ENCODE results near the gene ADORA2A.

ADORA2A gene

DNA sequence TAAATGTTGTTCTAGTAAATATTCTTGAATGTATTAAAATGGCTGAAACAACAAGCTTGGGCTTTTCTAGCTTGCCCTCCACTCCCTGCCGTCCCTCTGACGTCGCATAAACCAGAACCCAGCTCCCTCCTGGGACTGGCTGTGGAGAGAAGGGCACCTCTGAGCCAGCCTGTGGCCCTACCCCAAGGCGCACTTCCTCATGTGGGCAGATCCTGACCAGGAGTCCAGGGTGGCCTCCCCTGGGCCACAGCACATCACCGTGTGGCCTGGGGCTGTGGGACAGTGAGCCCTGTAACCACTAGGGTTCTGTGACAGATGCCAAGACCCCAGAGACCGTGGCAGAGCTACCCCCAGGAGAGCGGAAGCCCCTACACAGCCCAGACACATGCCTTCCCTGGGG is 10.2 kb upstream of the ADORA2A start:
- DNase-seq: no peak
- no peaks in the 10 kb centered on the region for H3K4me1 ChIP-seq (ENCODE audit: control insufficient read depth, insufficient read depth, low read length, poor library complexity, severe bottlenecking)

DNA sequence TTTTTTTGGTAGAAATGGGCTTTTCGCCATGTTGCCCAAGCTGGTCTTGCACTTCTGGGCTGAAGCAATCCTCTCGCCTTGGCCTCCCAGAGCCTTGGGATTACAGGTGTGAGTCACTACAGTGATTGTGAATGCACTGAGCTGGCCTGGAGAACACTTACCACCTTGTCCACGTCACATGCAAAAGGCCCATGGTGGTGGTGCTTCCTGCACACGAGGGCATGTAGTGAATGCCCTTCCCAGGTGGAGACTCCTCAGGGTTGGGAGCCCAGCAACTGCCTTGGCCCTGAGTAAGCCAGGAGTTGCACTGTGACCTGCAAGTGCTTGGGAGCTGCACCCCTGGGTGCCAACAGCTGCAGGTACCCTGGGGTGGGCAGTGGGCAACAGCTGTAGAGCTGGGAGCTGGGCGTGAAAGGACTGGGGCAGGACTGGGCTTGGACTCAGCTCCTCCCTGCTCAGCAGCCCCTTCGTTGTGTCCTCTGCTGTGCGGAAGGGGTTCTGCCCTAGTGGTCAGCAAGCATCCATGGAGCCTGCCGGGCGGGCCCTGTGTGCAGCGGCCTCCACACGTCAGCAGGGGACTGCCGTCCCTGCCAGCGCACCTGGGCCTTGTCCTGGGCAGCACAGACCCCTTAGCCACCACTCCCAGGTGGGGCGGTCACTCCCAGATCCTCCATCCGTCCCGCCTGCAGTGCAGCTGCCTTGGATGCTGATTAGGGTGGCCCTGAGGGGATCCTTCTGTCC is 9.3 kb upstream of the ADORA2A start:
- no peaks in the 10 kb centered on the region for H3K4me1 ChIP-seq (ENCODE audit: control insufficient read depth, insufficient read depth, low read length, poor library complexity, severe bottlenecking)
- H3K36me3 ChIP-seq (ENCODE audit: control insufficient read depth, insufficient read depth, low read length): peaks cover 24% of the 10 kb centered on the region

More for the DNA sequence above, 10.2 kb upstream of the ADORA2A start:
- H3K27me3 ChIP-seq (replicated peaks; ENCODE audit: control insufficient read depth, insufficient read depth, low read length, poor library complexity, severe bottlenecking): no peaks in the 10 kb centered on the region
- no peak overlapping the region for H3K27ac ChIP-seq (ENCODE audit: insufficient read depth, low read length, poor library complexity, severe bottlenecking)
- H3K9me3 ChIP-seq (ENCODE audit: control insufficient read depth, low read length): no peaks in the 10 kb centered on the region
- H3K36me3 ChIP-seq (ENCODE audit: control insufficient read depth, insufficient read depth, low read length): peaks cover 26% of the 10 kb centered on the region
- H3K4me3 ChIP-seq (ENCODE audit: insufficient read depth, low read depth, low read length, poor library complexity, severe bottlenecking): no peak overlapping the region

DNA sequence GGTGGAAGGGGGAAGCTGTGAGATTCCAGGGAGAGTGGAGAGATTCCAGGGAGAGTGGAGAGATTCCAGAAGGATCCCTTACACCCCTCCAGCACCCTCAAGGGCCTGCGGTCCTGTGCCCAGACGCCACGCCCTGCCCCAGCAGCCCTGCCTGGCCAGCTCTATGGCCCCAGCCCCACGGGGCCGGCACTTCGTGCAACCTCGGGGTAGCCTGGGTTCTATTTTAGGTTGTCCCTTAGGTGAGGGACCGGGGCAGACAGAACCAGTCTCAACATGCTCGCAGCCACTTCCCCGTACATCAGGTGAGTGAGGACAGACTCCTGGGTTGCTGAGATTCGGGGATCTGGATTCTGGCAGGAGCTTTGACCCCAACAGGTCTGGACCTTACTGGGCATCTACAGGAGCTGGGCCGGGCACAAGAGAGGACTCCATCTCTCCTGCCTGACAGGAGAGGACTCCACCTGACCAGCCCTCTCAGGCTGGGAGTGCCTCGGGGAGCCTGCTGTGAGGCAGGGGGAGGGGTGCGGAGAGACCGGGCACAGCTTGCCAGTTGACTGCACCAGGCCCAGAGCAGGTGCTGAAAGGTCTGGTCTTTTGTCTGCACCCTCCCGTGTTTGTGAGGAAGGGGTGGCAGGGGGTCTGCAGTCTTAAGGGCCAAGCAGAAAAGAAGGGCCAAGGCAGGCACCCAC is 8.5 kb upstream of the ADORA2A start:
- no peaks in the 10 kb centered on the region for H3K9me3 ChIP-seq (ENCODE audit: control insufficient read depth, low read length)
- peaks cover 4% of the 10 kb centered on the region for H3K4me1 ChIP-seq (ENCODE audit: control insufficient read depth, insufficient read depth, low read length, poor library complexity, severe bottlenecking)
- no peak for DNase-seq
- no peak overlapping the region for H3K27ac ChIP-seq (ENCODE audit: insufficient read depth, low read length, poor library complexity, severe bottlenecking)
- H3K4me3 ChIP-seq (ENCODE audit: insufficient read depth, low read depth, low read length, poor library complexity, severe bottlenecking): no peak overlapping the region
- H3K36me3 ChIP-seq (ENCODE audit: control insufficient read depth, insufficient read depth, low read length): peaks cover 15% of the 10 kb centered on the region
- no peaks in the 10 kb centered on the region for H3K27me3 ChIP-seq (replicated peaks; ENCODE audit: control insufficient read depth, insufficient read depth, low read length, poor library complexity, severe bottlenecking)

More for the DNA sequence above, 9.3 kb upstream of the ADORA2A start:
- no peak for DNase-seq
- Histone ChIP-seq H3K9me3 (ENCODE audit: control insufficient read depth, low read length) (no peaks in the 10 kb centered on the region), H3K4me3 (ENCODE audit: insufficient read depth, low read depth, low read length, poor library complexity, severe bottlenecking) (no peak overlapping the region), H3K27ac (ENCODE audit: insufficient read depth, low read length, poor library complexity, severe bottlenecking) (no peak overlapping the region), H3K27me3 (replicated peaks; ENCODE audit: control insufficient read depth, insufficient read depth, low read length, poor library complexity, severe bottlenecking) (no peaks in the 10 kb centered on the region)

DNA sequence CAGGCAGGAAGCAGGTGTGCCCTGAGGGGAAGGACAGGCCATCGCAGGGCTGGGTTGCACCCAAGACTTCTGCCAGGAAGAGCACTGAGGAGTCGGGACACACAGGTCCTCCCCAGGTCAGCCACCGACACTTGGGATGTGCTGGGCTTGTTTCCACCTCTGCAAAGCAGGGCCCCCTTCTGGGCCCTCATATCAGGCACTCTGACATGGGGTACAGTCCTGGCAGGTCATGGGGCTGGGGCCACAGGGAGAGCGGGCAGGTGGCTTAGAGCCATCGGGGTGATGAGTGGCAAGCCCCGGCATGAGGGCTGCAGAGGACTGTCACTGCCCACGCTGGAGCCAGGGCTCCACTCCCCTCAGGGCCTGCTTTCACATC is 7.9 kb upstream of the ADORA2A start:
- Histone ChIP-seq H3K27me3 (replicated peaks; ENCODE audit: control insufficient read depth, insufficient read depth, low read length, poor library complexity, severe bottlenecking) (no peaks in the 10 kb centered on the region), H3K27ac (ENCODE audit: insufficient read depth, low read length, poor library complexity, severe bottlenecking) (no peak overlapping the region), H3K4me1 (ENCODE audit: control insufficient read depth, insufficient read depth, low read length, poor library complexity, severe bottlenecking) (peaks cover 7% of the 10 kb centered on the region), H3K9me3 (ENCODE audit: control insufficient read depth, low read length) (no peaks in the 10 kb centered on the region), H3K36me3 (ENCODE audit: control insufficient read depth, insufficient read depth, low read length) (peaks cover 10% of the 10 kb centered on the region), H3K4me3 (ENCODE audit: insufficient read depth, low read depth, low read length, poor library complexity, severe bottlenecking) (no peak overlapping the region)
- DNase-seq: no peak

DNA sequence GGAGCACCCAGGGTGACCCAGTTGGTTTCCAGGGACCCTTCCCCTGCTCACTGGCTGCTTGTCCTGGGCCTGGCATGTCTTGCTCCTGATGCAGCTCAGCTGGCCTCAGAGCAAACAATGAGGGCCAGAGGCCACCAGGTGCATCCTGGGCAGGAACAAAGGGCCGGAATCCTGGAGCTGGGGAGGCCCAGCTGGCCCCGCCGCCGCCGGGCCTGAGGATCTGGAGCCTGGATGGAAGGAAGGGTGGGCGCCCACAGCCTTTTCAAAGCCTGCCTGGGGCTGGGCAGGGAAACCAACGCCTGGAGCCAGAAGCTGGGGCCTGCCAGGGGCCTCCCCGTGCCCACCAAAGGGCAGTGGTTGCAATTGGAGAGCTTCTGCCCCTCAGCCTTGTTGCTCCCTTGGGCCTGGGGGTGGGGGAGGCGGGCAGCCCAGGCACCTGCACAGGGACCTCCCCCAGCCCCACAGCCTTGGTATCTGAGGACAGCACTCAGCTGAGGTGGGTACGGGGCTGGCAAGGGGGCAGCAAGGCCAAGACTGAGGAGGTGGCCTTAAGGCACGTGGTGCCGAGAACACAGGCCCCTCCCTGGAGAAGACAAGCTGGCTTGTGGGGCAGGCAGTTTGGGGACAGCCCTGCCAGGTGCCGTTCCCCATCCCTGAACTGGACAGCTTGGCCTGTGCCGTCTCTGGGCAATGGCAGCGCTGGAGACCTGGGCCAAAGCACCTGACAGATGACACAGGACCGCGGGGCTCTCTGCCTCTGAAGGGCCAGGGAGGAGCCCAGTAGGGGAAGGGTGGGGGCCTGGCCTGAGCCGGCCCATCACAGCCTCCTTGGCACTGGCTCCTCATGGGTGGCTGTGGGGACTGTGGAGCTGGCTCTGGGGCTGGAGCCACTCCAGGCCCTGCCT is 7.1 kb upstream of the ADORA2A start:
- no peak overlapping the region for H3K4me3 ChIP-seq (ENCODE audit: insufficient read depth, low read depth, low read length, poor library complexity, severe bottlenecking)
- H3K27me3 ChIP-seq (replicated peaks; ENCODE audit: control insufficient read depth, insufficient read depth, low read length, poor library complexity, severe bottlenecking): no peaks in the 10 kb centered on the region
- H3K27ac ChIP-seq (ENCODE audit: insufficient read depth, low read length, poor library complexity, severe bottlenecking): no peak overlapping the region

DNA sequence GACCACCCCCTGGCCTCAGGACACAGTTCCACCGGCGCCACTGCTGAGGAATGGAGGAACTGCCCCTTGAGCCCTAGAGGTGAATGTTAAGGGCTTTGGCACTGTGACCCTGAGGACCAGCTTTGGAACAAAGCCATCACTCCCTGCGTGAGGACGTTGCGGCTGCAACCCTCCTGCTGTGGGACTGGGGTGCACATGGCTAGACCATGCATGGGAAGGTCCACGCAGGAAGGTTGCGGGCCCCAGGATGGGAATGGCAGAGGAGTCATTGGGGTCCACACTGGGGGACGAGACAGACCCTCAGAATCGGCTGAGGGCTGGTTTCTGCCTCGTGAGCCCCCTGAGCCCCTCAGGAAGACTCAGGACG is 6.4 kb upstream of the ADORA2A start:
- no peak overlapping the region for H3K27ac ChIP-seq (ENCODE audit: insufficient read depth, low read length, poor library complexity, severe bottlenecking)
- H3K27me3 ChIP-seq (replicated peaks; ENCODE audit: control insufficient read depth, insufficient read depth, low read length, poor library complexity, severe bottlenecking): no peaks in the 10 kb centered on the region
- DNase-seq: no peak

More for the DNA sequence above, 7.1 kb upstream of the ADORA2A start:
- Histone ChIP-seq H3K4me1 (ENCODE audit: control insufficient read depth, insufficient read depth, low read length, poor library complexity, severe bottlenecking) (peaks cover 8% of the 10 kb centered on the region), H3K9me3 (ENCODE audit: control insufficient read depth, low read length) (no peaks in the 10 kb centered on the region), H3K36me3 (ENCODE audit: control insufficient read depth, insufficient read depth, low read length) (peaks cover 1% of the 10 kb centered on the region)
- no peak for DNase-seq

DNA sequence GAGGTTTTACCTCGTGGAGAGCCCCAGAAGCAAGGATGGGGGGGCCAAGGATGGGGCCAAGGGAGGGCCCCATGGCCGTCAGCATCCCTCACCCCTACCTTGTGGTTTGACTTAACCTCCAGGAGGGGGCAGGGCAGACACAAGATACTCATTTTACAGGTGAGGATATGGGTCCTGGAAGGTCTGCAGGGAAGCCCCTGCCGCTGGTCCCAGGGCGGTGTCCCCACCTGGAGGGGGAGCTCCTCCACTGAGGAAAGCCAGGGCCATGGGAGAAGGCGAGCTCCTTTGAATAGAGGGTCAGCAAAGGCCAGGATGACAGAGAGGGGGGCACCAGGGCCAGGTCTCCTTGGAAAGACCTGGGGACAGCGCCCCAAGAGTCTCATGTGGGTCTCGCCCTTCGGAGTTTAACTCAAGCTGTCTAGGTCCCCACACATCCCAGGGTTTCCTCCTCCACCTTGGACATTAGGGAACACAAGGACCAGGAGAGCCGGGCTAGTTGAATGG is 5.9 kb upstream of the ADORA2A start:
- no peaks in the 10 kb centered on the region for H3K27me3 ChIP-seq (replicated peaks; ENCODE audit: control insufficient read depth, insufficient read depth, low read length, poor library complexity, severe bottlenecking)
- H3K27ac ChIP-seq (ENCODE audit: insufficient read depth, low read length, poor library complexity, severe bottlenecking): no peak overlapping the region
- no peak for DNase-seq
- H3K36me3 ChIP-seq (ENCODE audit: control insufficient read depth, insufficient read depth, low read length): no peaks in the 10 kb centered on the region
- H3K4me3 ChIP-seq (ENCODE audit: insufficient read depth, low read depth, low read length, poor library complexity, severe bottlenecking): no peak overlapping the region
- peaks cover 14% of the 10 kb centered on the region for H3K4me1 ChIP-seq (ENCODE audit: control insufficient read depth, insufficient read depth, low read length, poor library complexity, severe bottlenecking)
- no peaks in the 10 kb centered on the region for H3K9me3 ChIP-seq (ENCODE audit: control insufficient read depth, low read length)

More for the DNA sequence above, 6.4 kb upstream of the ADORA2A start:
- Histone ChIP-seq H3K9me3 (ENCODE audit: control insufficient read depth, low read length) (no peaks in the 10 kb centered on the region), H3K36me3 (ENCODE audit: control insufficient read depth, insufficient read depth, low read length) (no peaks in the 10 kb centered on the region), H3K4me1 (ENCODE audit: control insufficient read depth, insufficient read depth, low read length, poor library complexity, severe bottlenecking) (peaks cover 8% of the 10 kb centered on the region), H3K4me3 (ENCODE audit: insufficient read depth, low read depth, low read length, poor library complexity, severe bottlenecking) (no peak overlapping the region)

DNA sequence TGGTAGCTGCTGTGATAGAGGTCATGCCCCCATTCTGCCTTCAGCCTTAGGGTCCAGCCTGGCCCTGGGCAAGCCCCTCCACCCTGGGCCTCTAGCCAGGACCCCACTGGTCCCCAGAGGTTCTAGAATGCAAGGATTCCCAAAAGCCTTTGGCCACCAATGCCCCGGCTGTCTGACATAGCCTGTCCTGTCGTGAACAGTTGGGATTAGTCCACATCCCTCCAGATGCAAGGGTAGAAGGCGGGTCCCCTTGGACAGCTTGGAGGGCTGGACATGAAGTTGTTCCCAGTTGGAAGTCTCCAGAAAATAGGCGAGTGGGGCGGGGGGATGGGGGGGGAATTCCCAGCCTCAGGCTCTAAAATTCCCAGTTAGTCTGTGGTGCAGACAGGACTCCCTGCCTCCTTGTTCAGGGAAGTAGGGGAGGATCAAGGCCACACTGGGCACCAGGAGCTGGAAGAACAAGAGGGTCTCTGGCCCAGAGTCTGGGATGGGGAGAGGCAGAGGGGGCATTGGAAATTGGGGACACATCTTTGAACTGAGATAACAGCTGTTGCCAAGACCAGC is 5.2 kb upstream of the ADORA2A start:
- Histone ChIP-seq H3K36me3 (ENCODE audit: control insufficient read depth, insufficient read depth, low read length) (no peaks in the 10 kb centered on the region), H3K9me3 (ENCODE audit: control insufficient read depth, low read length) (no peaks in the 10 kb centered on the region), H3K27me3 (replicated peaks; ENCODE audit: control insufficient read depth, insufficient read depth, low read length, poor library complexity, severe bottlenecking) (no peaks in the 10 kb centered on the region), H3K4me3 (ENCODE audit: insufficient read depth, low read depth, low read length, poor library complexity, severe bottlenecking) (no peak overlapping the region), H3K27ac (ENCODE audit: insufficient read depth, low read length, poor library complexity, severe bottlenecking) (no peak overlapping the region), H3K4me1 (ENCODE audit: control insufficient read depth, insufficient read depth, low read length, poor library complexity, severe bottlenecking) (peaks cover 21% of the 10 kb centered on the region)
- no peak for DNase-seq

DNA sequence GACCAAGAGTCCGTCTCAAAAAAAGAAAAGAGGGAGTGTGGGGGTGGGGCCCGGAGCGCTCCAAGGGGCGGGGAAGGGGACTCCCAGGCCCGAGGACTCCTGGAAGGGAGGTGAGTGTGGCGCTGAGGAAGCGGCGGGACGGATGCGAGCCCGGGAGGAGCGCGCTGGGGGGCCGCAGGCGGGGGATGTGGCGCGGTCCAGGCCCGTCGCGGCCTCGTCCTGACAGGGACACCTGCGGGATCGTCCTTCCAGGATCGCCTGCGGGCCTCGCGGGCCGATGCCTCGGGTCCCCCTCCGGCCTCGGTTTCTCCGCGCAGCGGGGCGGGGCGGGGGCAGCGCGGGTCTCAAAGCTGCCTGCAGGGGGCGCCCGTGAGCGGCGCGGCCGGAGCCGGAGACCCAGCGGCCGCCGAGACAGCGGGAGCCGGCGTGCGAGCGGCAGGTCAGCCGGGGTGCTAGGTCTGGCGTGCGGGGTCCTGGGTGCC is 3.8 kb upstream of the ADORA2A start:
- no peaks in the 10 kb centered on the region for H3K27me3 ChIP-seq (replicated peaks; ENCODE audit: control insufficient read depth, insufficient read depth, low read length, poor library complexity, severe bottlenecking)
- H3K4me3 ChIP-seq (ENCODE audit: insufficient read depth, low read depth, low read length, poor library complexity, severe bottlenecking): peak overlapping the region; percentile 61
- no peaks in the 10 kb centered on the region for H3K36me3 ChIP-seq (ENCODE audit: control insufficient read depth, insufficient read depth, low read length)
- H3K27ac ChIP-seq (ENCODE audit: insufficient read depth, low read length, poor library complexity, severe bottlenecking): peak overlapping the region; percentile 25
- DNase-seq: peak; percentile 34 to 50 (median 37)
- peaks cover 33% of the 10 kb centered on the region for H3K4me1 ChIP-seq (ENCODE audit: control insufficient read depth, insufficient read depth, low read length, poor library complexity, severe bottlenecking)
- H3K9me3 ChIP-seq (ENCODE audit: control insufficient read depth, low read length): no peaks in the 10 kb centered on the region

Measured in effector memory CD4-positive, alpha-beta T cell (primary cell).